ENCODE measurements around the gene ARID1B.
A peak's percentile ranks its signal among the peaks of the same experiment; 100 is the strongest.

Gene ARID1B

DNA sequence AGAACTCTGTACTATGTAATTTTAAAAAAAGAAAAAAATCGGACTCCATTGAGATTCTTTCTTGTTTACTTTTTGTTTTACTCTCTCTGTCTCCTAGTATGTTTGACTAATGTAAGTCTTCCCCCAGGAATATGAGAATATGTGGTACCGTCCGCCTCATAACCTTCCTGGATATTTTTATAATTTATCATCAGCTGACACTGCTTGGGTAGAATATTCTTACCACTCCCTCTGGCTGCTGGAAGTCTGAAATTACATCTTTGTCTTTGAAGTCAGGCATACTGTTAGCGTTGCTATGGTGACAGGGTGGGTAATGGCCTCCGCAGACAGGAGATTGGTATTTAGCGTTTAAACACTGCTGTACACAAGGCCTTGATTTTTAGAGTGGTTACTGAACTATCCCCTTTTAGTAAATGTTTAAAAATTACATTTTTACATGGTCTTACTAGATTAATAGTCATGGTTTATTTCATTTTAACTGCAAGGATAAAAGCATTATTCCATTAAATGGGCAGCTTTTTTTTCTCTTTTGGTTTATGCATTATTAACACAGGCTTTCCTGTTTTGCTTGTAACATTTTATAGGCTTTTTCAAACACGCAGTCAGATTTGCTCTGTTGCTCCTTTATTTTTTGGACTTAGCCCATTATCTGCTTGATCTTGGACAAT lies 176.4 kb downstream of the ARID1B start:
- peak; percentile 95 for DNase-seq (ENCODE audit: extremely low read depth, low read depth)
- peak overlapping the region; percentile 1; the same call in 1 of the 2 replicates for H3K4me3 ChIP-seq (replicated peaks; ENCODE audit: low read depth, low read length)
- TF ChIP-seq, protein P1, sequence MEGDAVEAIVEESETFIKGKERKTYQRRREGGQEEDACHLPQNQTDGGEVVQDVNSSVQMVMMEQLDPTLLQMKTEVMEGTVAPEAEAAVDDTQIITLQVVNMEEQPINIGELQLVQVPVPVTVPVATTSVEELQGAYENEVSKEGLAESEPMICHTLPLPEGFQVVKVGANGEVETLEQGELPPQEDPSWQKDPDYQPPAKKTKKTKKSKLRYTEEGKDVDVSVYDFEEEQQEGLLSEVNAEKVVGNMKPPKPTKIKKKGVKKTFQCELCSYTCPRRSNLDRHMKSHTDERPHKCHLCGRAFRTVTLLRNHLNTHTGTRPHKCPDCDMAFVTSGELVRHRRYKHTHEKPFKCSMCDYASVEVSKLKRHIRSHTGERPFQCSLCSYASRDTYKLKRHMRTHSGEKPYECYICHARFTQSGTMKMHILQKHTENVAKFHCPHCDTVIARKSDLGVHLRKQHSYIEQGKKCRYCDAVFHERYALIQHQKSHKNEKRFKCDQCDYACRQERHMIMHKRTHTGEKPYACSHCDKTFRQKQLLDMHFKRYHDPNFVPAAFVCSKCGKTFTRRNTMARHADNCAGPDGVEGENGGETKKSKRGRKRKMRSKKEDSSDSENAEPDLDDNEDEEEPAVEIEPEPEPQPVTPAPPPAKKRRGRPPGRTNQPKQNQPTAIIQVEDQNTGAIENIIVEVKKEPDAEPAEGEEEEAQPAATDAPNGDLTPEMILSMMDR (IDR thresholded peaks at IDR 0.05; ENCODE audit: low read depth, low read length, missing control alignments): peak; percentile 32

DNA sequence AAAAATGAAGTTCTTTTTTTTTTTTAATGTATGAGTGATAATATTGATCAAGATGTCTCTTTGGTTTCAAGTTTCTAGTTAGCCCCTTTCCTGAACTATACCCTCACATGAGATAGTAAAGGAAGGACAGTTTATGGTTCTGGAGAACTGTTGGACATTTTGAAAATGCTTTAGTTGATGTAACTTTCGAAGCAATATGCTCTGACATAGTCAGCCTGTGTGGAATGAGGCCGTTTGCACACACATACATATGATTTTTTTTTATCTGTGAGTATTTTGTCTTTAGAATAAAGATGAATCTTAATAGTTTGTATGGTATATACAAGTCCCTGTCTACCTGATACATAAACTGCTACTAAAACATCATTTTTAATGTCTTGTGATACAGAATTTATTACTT lies 177.0 kb downstream of the ARID1B start:
- DNase-seq (ENCODE audit: extremely low read depth, low read depth): no peak
- H3K4me3 ChIP-seq (replicated peaks; ENCODE audit: low read depth, low read length): no peak overlapping the region
- TF ChIP-seq, protein P1 (IDR thresholded peaks at IDR 0.05; ENCODE audit: low read depth, low read length, missing control alignments): no peak

DNA sequence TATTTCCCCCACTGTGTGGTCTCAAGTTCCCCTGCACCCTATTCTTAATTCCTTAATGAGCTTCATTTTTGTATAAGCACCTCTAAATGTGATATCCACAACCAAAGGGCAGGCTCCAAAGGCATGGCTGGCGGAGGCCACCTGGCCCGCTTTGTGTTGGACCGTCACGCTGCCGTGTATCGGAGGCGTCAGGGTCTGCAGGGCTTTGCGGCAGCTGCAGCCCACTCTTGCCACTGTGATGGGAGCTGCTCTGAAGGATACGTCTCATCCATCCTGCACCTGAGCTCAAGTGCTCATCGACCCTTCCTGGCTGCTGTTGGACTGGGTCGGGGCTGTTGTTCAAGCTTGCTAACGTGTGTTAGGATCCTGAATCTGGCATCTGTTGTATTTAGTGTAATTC lies 177.6 kb downstream of the ARID1B start:
- no peak overlapping the region for H3K4me3 ChIP-seq (replicated peaks; ENCODE audit: low read depth, low read length)
- TF ChIP-seq, protein P1 (IDR thresholded peaks at IDR 0.05; ENCODE audit: low read depth, low read length, missing control alignments): no peak
- DNase-seq (ENCODE audit: extremely low read depth, low read depth): no peak

DNA sequence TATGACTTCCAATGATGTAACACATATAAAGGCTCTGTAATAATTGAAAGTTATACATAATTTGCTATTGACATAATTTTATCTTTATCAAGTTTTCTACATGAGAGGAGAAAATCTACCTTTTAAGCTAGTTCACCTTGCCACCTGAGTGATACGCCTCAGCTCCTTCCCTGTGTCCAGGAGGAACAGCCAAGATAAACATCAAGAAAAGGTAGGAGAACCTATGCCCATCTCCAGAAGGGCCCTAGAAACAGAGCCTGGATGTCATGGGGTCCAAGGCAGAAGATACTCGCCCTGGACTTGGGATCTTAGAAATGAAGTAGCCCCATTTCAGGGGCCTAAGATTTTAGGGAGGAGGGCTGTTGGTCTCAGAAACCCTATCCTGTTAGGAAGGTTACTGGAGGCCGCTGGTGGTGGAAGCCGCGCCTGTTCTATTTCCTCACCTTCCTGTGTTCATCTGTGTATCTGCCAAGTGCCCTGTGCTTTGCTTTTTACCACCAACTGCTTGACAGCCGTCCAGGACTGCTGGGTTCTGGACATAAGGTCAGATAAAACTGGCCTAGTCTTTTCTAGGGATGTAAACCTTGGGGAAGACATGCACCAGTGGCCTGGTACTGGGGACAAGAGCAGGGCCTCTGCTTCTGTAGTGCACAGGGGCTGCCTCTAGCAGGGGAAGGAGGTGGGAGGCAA lies 178.5 kb downstream of the ARID1B start:
- DNase-seq (ENCODE audit: extremely low read depth, low read depth): no peak
- no peak overlapping the region for H3K4me3 ChIP-seq (replicated peaks; ENCODE audit: low read depth, low read length)
- TF ChIP-seq, protein P1 (IDR thresholded peaks at IDR 0.05; ENCODE audit: low read depth, low read length, missing control alignments): no peak

DNA sequence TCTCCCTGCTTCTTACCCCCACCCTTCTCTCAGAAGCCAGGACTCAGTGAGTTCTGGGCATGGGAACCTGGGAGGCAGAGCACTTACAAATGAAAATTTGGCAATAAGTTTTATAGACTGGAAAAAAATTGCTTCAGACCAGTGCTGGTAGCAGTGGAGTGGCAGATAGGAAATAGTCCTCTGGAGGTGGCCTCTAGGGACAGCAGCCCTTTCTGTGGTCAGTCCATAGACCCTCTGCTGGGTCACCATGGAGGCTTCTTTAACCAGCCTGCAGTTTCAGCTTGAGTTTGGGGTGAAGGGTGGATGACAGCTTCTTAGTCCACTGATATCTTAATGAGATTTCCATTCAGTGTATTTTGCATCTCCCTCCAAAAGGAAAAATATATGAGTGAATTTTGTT lies 179.1 kb downstream of the ARID1B start:
- no peak for DNase-seq (ENCODE audit: extremely low read depth, low read depth)
- H3K4me3 ChIP-seq (replicated peaks; ENCODE audit: low read depth, low read length): no peak overlapping the region
- TF ChIP-seq, protein P1 (IDR thresholded peaks at IDR 0.05; ENCODE audit: low read depth, low read length, missing control alignments): no peak

DNA sequence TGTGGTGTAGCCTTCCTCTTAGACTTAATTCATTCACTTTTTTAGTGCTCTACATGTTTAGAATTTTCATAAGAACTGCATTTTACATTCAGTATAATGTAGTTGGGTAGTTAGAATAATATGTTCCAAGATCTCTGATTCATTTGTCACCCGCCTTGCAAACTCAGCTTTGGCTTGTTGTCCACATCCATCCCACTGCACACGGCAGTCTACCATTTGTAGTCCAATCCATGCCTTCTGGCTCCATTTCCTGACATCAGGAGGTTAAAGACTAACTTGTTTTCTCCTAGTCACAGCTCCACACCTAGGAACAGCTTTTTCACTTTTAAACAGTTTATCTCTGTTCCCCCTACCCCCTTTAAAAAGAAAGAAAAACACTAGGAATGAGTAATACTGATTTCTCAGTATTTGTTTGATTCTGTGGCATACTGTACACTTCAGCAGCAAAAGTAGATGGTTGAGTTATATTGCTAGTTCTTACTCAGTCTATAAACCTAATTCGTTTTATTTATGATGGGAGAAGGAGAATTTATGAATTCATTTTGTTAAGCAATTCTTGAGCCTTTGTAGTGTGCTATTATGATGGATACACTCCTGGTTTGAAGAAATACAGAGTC lies 180.9 kb downstream of the ARID1B start:
- TF ChIP-seq, protein P1 (IDR thresholded peaks at IDR 0.05; ENCODE audit: low read depth, low read length, missing control alignments): no peak
- DNase-seq (ENCODE audit: extremely low read depth, low read depth): no peak

More for the DNA sequence above, 180.9 kb downstream of the ARID1B start:
- no peak overlapping the region for H3K4me3 ChIP-seq (replicated peaks; ENCODE audit: low read depth, low read length)
